ACHN (cell line): ENCODE data around the gene DHRSX.

Experiments
- DNase-seq: peaks from one replicate; pipeline ENCODE4 v3.0.0-alpha.2; 2015
- in situ Hi-C: cut with HindIII; loops from 2 replicates; pipeline ENCODE4 v1.10.0; 2017; ENCODE audit warnings: low sequenced_read_pairs, low pct_ligation_motif_present, low pct_unique_long_range_greater_than_20kb

Gene DHRSX

GRCh38 chrX:2502120-2502667, 1.4 kb upstream of the DHRSX start:
- no peak for DNase-seq
- in situ Hi-C loops: no loop called here

- no peak for DNase-seq
- in situ Hi-C loops: no loop called here
Measured at GRCh38 chrX:2501559-2502102, 855 bp upstream of the DHRSX start.

GRCh38 chrX:2500091-2500802, 529 bp downstream of the DHRSX start:
- peak; percentile 27 for DNase-seq
- in situ Hi-C loops: no loop called here

- in situ Hi-C loops: no loop called here
- DNase-seq: no peak
Measured at GRCh38 chrX:2499507-2499906, 1.3 kb downstream of the DHRSX start.

GRCh38 chrX:2498781-2499302, 1.9 kb downstream of the DHRSX start:
- DNase-seq: peak; percentile 24

GRCh38 chrX:2497961-2498780, 2.6 kb downstream of the DHRSX start:
- peak; percentile 6 for DNase-seq

More at GRCh38 chrX:2498781-2499302, 1.9 kb downstream of the DHRSX start:
- in situ Hi-C loops: no loop called here

GRCh38 chrX:2495595-2495994, 5.2 kb downstream of the DHRSX start:
- in situ Hi-C loops: no loop called here
- DNase-seq: no peak

More at GRCh38 chrX:2497961-2498780, 2.6 kb downstream of the DHRSX start:
- in situ Hi-C loops: no loop called here

GRCh38 chrX:2492531-2493218, 8.1 kb downstream of the DHRSX start:
- in situ Hi-C loops: no loop called here
- DNase-seq: no peak

GRCh38 chrX:2490634-2491033, 10.1 kb downstream of the DHRSX start:
- in situ Hi-C loops: no loop called here
- DNase-seq: no peak

GRCh38 chrX:2489446-2490445, 11.0 kb downstream of the DHRSX start:
- in situ Hi-C loops: no loop called here
- no peak for DNase-seq

GRCh38 chrX:2488621-2489285, 12.0 kb downstream of the DHRSX start:
- no peak for DNase-seq
- in situ Hi-C loops: no loop called here

- no peak for DNase-seq
- in situ Hi-C loops: no loop called here
Measured at GRCh38 chrX:2487366-2487765, 13.4 kb downstream of the DHRSX start.

- in situ Hi-C loops: no loop called here
- DNase-seq: no peak
Measured at GRCh38 chrX:2486476-2487133, 14.2 kb downstream of the DHRSX start.

GRCh38 chrX:2485789-2486345, 14.9 kb downstream of the DHRSX start:
- in situ Hi-C loops: no loop called here
- no peak for DNase-seq

GRCh38 chrX:2484721-2485648, 15.8 kb downstream of the DHRSX start:
- DNase-seq: no peak
- in situ Hi-C loops: no loop called here
